ENCODE data around the gene NPAS3. TPM values are rescaled to one million over a fixed set of nuclear protein-coding genes. Genes with fewer than 3 reads are reported as not detected.

Gene NPAS3
- total RNA-seq, 1 donor from 2014 or later = 2.4 TPM

- H3K4me1 Mint-ChIP-seq (ENCODE audit: unreplicated experiment) = no peaks in the 10 kb centered on the region
- no peak overlapping the region for H3K27ac Mint-ChIP-seq (ENCODE audit: unreplicated experiment)
- no peak for DNase-seq (ENCODE audit: extremely low spot score, unreplicated experiment)
- no peak overlapping the region for H3K4me3 Mint-ChIP-seq (ENCODE audit: unreplicated experiment)
- H3K27me3 Mint-ChIP-seq (ENCODE audit: unreplicated experiment) = peaks cover 12% of the 10 kb centered on the region
- H3K36me3 Mint-ChIP-seq (ENCODE audit: unreplicated experiment) = no peaks in the 10 kb centered on the region
- H3K9me3 Mint-ChIP-seq (ENCODE audit: unreplicated experiment) = peaks cover 5% of the 10 kb centered on the region
- TF ChIP-seq CTCF (IDR thresholded peaks at IDR 0.05) = no peak
These were observed 896.6 kb downstream of the NPAS3 start for GRCh38 chr14:33835261-33835655.

- TF ChIP-seq CTCF (IDR thresholded peaks at IDR 0.05) = no peak
- no peak overlapping the region for H3K27ac Mint-ChIP-seq (ENCODE audit: unreplicated experiment)
These were observed 897.0 kb downstream of the NPAS3 start for GRCh38 chr14:33835677-33836076.

GRCh38 chr14:33836203-33836899 lies 897.7 kb downstream of the NPAS3 start:
- TF ChIP-seq CTCF (IDR thresholded peaks at IDR 0.05) = no peak
- no peak overlapping the region for H3K27ac Mint-ChIP-seq (ENCODE audit: unreplicated experiment)
- H3K4me3 Mint-ChIP-seq (ENCODE audit: unreplicated experiment) = no peak overlapping the region
- H3K27me3 Mint-ChIP-seq (ENCODE audit: unreplicated experiment) = peaks cover 12% of the 10 kb centered on the region
- H3K36me3 Mint-ChIP-seq (ENCODE audit: unreplicated experiment) = no peaks in the 10 kb centered on the region
- H3K4me1 Mint-ChIP-seq (ENCODE audit: unreplicated experiment) = no peaks in the 10 kb centered on the region
- no peak for DNase-seq (ENCODE audit: extremely low spot score, unreplicated experiment)
- H3K9me3 Mint-ChIP-seq (ENCODE audit: unreplicated experiment) = peaks cover 5% of the 10 kb centered on the region

More at GRCh38 chr14:33835677-33836076, 897.0 kb downstream of the NPAS3 start:
- no peaks in the 10 kb centered on the region for H3K36me3 Mint-ChIP-seq (ENCODE audit: unreplicated experiment)
- peaks cover 5% of the 10 kb centered on the region for H3K9me3 Mint-ChIP-seq (ENCODE audit: unreplicated experiment)
- DNase-seq (ENCODE audit: extremely low spot score, unreplicated experiment) = no peak
- H3K4me1 Mint-ChIP-seq (ENCODE audit: unreplicated experiment) = no peaks in the 10 kb centered on the region
- no peak overlapping the region for H3K4me3 Mint-ChIP-seq (ENCODE audit: unreplicated experiment)
- H3K27me3 Mint-ChIP-seq (ENCODE audit: unreplicated experiment) = peaks cover 12% of the 10 kb centered on the region

GRCh38 chr14:33836900-33837577 lies 898.4 kb downstream of the NPAS3 start:
- no peak for TF ChIP-seq CTCF (IDR thresholded peaks at IDR 0.05)
- Mint-ChIP-seq H3K36me3 (ENCODE audit: unreplicated experiment) (no peaks in the 10 kb centered on the region), H3K4me1 (ENCODE audit: unreplicated experiment) (no peaks in the 10 kb centered on the region), H3K9me3 (ENCODE audit: unreplicated experiment) (peaks cover 5% of the 10 kb centered on the region), H3K27ac (ENCODE audit: unreplicated experiment) (no peak overlapping the region), H3K4me3 (ENCODE audit: unreplicated experiment) (no peak overlapping the region), H3K27me3 (ENCODE audit: unreplicated experiment) (peaks cover 12% of the 10 kb centered on the region)
- DNase-seq (ENCODE audit: extremely low spot score, unreplicated experiment) = no peak

- Mint-ChIP-seq H3K36me3 (ENCODE audit: unreplicated experiment) (no peaks in the 10 kb centered on the region), H3K9me3 (ENCODE audit: unreplicated experiment) (no peaks in the 10 kb centered on the region), H3K4me3 (ENCODE audit: unreplicated experiment) (no peak overlapping the region), H3K27me3 (ENCODE audit: unreplicated experiment) (peaks cover 14% of the 10 kb centered on the region), H3K27ac (ENCODE audit: unreplicated experiment) (no peak overlapping the region), H3K4me1 (ENCODE audit: unreplicated experiment) (no peaks in the 10 kb centered on the region)
- no peak for DNase-seq (ENCODE audit: extremely low spot score, unreplicated experiment)
- TF ChIP-seq CTCF (IDR thresholded peaks at IDR 0.05) = no peak
These were observed 899.4 kb downstream of the NPAS3 start for GRCh38 chr14:33837943-33838683.
